ENCODE measurements around the gene TOR1B.

The TOR1B gene

GRCh38 chr9:129823542-129823934 is 20.6 kb downstream of the TOR1B start:
- no peaks in the 10 kb centered on the region for H3K36me3 ChIP-seq (ENCODE audit: low read length)
- H3F3A ChIP-seq (ENCODE audit: insufficient read depth), result peaks cover 12% of the 10 kb centered on the region; the same call in 1 of the 2 replicates
- TF ChIP-seq CTCF (IDR thresholded peaks at IDR 0.05; ENCODE audit: insufficient read depth, low read length, poor library complexity, severe bottlenecking) (no peak), EZH2phosphoT487 (conservative IDR thresholded peaks at IDR 0.05; ENCODE audit: low read length) (no peak)
- H3K9me2 ChIP-seq (replicated peaks; ENCODE audit: insufficient read depth, low read length), result no peaks in the 10 kb centered on the region
- H3K27me3 ChIP-seq (ENCODE audit: low read length), result no peaks in the 10 kb centered on the region
- peak overlapping the region; percentile 78 for H2AFZ ChIP-seq (ENCODE audit: low read depth, low read length, severe bottlenecking)
- peak overlapping the region; percentile 93 for H3K9ac ChIP-seq (ENCODE audit: low read length)
- peak overlapping the region; percentile 94 for H3K4me3 ChIP-seq (ENCODE audit: insufficient read depth, low read length, poor library complexity, severe bottlenecking)
- H3K9me3 ChIP-seq (ENCODE audit: insufficient read depth, low read length), result no peaks in the 10 kb centered on the region
- H3K4me2 ChIP-seq (ENCODE audit: low read depth, low read length, poor library complexity, severe bottlenecking), result peak overlapping the region; percentile 87
- no peaks in the 10 kb centered on the region for H4K20me1 ChIP-seq (ENCODE audit: low read depth, low read length)
- H3K27ac ChIP-seq (ENCODE audit: low read depth, low read length), result peak overlapping the region; percentile 62
- H3K79me2 ChIP-seq (ENCODE audit: insufficient read depth, low read length), result peaks cover 15% of the 10 kb centered on the region

DNA sequence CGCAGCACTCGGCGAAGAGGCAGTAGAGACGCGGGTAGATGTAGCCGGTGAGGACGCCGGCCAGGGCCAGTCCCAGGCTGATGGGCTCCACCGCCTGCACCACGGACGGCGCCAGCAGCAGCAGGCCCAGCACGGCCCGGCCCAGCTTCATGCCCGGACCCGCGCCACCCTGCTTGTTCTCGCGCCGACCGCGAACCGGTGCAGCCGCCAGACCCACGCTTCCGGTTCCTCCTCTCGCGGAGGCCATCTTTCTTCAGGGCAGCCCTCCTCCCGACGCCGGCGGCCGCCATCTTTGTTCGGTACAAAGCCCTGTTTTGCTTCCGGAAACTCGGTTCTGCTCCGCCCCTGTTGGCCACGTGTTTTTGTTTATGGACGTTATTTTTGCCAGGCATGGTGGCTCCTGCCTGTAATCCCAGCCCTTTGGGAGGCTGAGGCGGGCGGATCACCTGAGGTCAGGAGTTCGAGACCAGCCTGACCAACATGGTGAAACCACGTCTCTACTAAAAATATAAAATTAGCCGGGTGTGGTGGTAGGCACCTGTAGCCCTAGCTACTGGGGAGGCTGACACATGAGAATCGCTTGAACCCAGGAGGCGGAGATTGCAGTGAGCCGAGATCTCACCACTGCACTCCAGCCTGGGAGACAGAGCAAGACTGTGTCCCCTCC is 21.1 kb downstream of the TOR1B start, which contains the start of gene TOR1A:
TOR1A (minus strand) TSS at position 202 of the 667 bp plus-strand sequence; CDS start at position 151, 51 bp downstream.
- no peaks in the 10 kb centered on the region for H3K9me3 ChIP-seq (ENCODE audit: insufficient read depth, low read length)
- H3K4me3 ChIP-seq (ENCODE audit: insufficient read depth, low read length, poor library complexity, severe bottlenecking), result peak within 1 kb of the TSS; percentile 94
- H3K4me2 ChIP-seq (ENCODE audit: low read depth, low read length, poor library complexity, severe bottlenecking), result peak within 1 kb of the TSS; percentile 87
- no peak for TF ChIP-seq CTCF (IDR thresholded peaks at IDR 0.05; ENCODE audit: insufficient read depth, low read length, poor library complexity, severe bottlenecking)
- TF ChIP-seq EZH2phosphoT487 (conservative IDR thresholded peaks at IDR 0.05; ENCODE audit: low read length), result no peak
- no peaks in the 10 kb centered on the region for H3K9me2 ChIP-seq (replicated peaks; ENCODE audit: insufficient read depth, low read length)
- H3F3A ChIP-seq (ENCODE audit: insufficient read depth), result peaks cover 12% of the 10 kb centered on the region; the same call in 1 of the 2 replicates
- no peaks in the 10 kb centered on the region for H3K36me3 ChIP-seq (ENCODE audit: low read length)
- H2AFZ ChIP-seq (ENCODE audit: low read depth, low read length, severe bottlenecking), result peak within 1 kb of the TSS; percentile 78
- peaks cover 15% of the 10 kb centered on the region for H3K79me2 ChIP-seq (ENCODE audit: insufficient read depth, low read length)
- peak within 1 kb of the TSS; percentile 62 for H3K27ac ChIP-seq (ENCODE audit: low read depth, low read length)
- peak within 1 kb of the TSS; percentile 93 for H3K9ac ChIP-seq (ENCODE audit: low read length)
- H4K20me1 ChIP-seq (ENCODE audit: low read depth, low read length), result no peaks in the 10 kb centered on the region
- H3K27me3 ChIP-seq (ENCODE audit: low read length), result no peaks in the 10 kb centered on the region

GRCh38 chr9:129826344-129826743 is 23.4 kb downstream of the TOR1B start:
- no peak overlapping the region for H3K27ac ChIP-seq (ENCODE audit: low read depth, low read length)
- peaks cover 12% of the 10 kb centered on the region; the same call in 1 of the 2 replicates for H3F3A ChIP-seq (ENCODE audit: insufficient read depth)
- no peaks in the 10 kb centered on the region for H3K9me3 ChIP-seq (ENCODE audit: insufficient read depth, low read length)
- H3K79me2 ChIP-seq (ENCODE audit: insufficient read depth, low read length), result peaks cover 12% of the 10 kb centered on the region
- TF ChIP-seq EZH2phosphoT487 (conservative IDR thresholded peaks at IDR 0.05; ENCODE audit: low read length) (no peak), CTCF (IDR thresholded peaks at IDR 0.05; ENCODE audit: insufficient read depth, low read length, poor library complexity, severe bottlenecking) (no peak)
- no peak overlapping the region for H3K4me2 ChIP-seq (ENCODE audit: low read depth, low read length, poor library complexity, severe bottlenecking)
- H2AFZ ChIP-seq (ENCODE audit: low read depth, low read length, severe bottlenecking), result no peak overlapping the region
- no peak overlapping the region for H3K9ac ChIP-seq (ENCODE audit: low read length)
- no peaks in the 10 kb centered on the region for H4K20me1 ChIP-seq (ENCODE audit: low read depth, low read length)
- 0 out of 2 replicates have a peak, but pooled peaks cover 6% of the 10 kb centered on the region for H3K36me3 ChIP-seq (ENCODE audit: low read length)
- H3K9me2 ChIP-seq (replicated peaks; ENCODE audit: insufficient read depth, low read length), result no peaks in the 10 kb centered on the region
- no peaks in the 10 kb centered on the region for H3K27me3 ChIP-seq (ENCODE audit: low read length)
- no peak overlapping the region for H3K4me3 ChIP-seq (ENCODE audit: insufficient read depth, low read length, poor library complexity, severe bottlenecking)
